GM12891 (cell line): ENCODE data around the gene ZRANB3.

ENCODE experiments used
- PAX5 ChIP-seq: IDR thresholded peaks from 2 replicates; pipeline ENCODE4 v1.6.1; 2011; ENCODE audit warnings: low read length, moderate library complexity, mild to moderate bottlenecking; ENCODE audit not compliant: insufficient read depth, severe bottlenecking
- POLR2A ChIP-seq: IDR thresholded peaks from 2 replicates; pipeline ENCODE4 v1.6.1; 2011; ENCODE audit warnings: low read depth, low read length, control low read depth
- POLR2AphosphoS5 ChIP-seq: IDR thresholded peaks from 2 replicates; pipeline ENCODE4 v1.6.1; 2011; ENCODE audit warnings: low read depth, low read length, control low read depth
- POU2F2 ChIP-seq: IDR thresholded peaks from 2 replicates; pipeline ENCODE4 v1.6.1; 2011; ENCODE audit warnings: low read depth, mild to moderate bottlenecking, control low read depth, low read length, moderate library complexity
- SPI1 ChIP-seq: IDR thresholded peaks from 2 replicates; pipeline ENCODE4 v1.6.1; 2011; ENCODE audit warnings: low read depth, low read length, control low read depth
- TAF1 ChIP-seq: IDR thresholded peaks from 2 replicates; pipeline ENCODE4 v1.6.1; 2011; ENCODE audit warnings: low read depth, low read length, control low read depth

DNA sequence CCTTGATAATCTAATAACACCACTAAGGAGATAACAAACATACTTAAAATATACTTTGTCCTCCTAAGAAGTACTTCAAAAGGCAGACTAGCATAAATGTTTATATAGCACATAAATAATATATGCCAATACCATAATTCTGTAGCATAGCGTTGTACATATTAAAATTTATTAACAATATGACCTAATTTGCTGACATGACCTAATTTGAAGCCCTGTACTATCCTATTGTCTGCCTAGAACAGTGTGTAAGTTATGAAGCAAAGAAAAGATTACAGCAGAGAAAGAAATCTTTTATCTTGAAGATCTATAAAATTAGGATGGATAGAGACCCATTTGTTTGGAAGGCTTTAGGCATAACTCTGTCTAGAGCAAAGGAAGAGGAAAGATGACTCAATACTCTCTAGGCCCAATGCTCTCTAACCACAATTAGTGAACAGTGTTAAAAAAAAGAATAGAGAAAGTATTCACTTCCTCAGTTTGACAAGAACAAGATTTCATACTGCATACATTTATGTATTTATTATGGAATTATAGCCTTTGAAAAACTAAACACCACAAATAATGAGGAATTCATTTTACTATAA, 231.3 kb downstream of the ZRANB3 start:
- TF ChIP-seq POLR2A = no peak
- peak; percentile 60 for TF ChIP-seq SPI1
- no peak for TF ChIP-seq POLR2AphosphoS5
- no peak for TF ChIP-seq TAF1
- TF ChIP-seq POU2F2 = no peak
- no peak for TF ChIP-seq PAX5
